Hepatocyte (in vitro differentiated cells): ENCODE data around the gene ADCY1.

Experiments
- EZH2 ChIP-seq: fragments of 200-600 bp; sonication (generic); IDR thresholded peaks from 2 replicates; pipeline ENCODE4 v1.6.1; 2016; ENCODE audit warnings: antibody characterized with exemption, mild to moderate bottlenecking, borderline replicate concordance
- EZH2phosphoT487 ChIP-seq: fragments of 200-600 bp; sonication (generic); IDR thresholded peaks from one replicate; pipeline ENCODE4 v1.6.1; 2018; ENCODE audit warnings: antibody characterized with exemption, mild to moderate bottlenecking, low read depth, moderate library complexity; ENCODE audit not compliant: unreplicated experiment, severe bottlenecking
- TF ChIP-seq, protein P1 (sequence below): fragments of 200-600 bp; sonication (generic); IDR thresholded peaks from 2 replicates; pipeline ENCODE4 v1.5.1; 2016; ENCODE audit warnings: antibody characterized with exemption, mild to moderate bottlenecking; ENCODE audit not compliant: poor library complexity

DNA sequence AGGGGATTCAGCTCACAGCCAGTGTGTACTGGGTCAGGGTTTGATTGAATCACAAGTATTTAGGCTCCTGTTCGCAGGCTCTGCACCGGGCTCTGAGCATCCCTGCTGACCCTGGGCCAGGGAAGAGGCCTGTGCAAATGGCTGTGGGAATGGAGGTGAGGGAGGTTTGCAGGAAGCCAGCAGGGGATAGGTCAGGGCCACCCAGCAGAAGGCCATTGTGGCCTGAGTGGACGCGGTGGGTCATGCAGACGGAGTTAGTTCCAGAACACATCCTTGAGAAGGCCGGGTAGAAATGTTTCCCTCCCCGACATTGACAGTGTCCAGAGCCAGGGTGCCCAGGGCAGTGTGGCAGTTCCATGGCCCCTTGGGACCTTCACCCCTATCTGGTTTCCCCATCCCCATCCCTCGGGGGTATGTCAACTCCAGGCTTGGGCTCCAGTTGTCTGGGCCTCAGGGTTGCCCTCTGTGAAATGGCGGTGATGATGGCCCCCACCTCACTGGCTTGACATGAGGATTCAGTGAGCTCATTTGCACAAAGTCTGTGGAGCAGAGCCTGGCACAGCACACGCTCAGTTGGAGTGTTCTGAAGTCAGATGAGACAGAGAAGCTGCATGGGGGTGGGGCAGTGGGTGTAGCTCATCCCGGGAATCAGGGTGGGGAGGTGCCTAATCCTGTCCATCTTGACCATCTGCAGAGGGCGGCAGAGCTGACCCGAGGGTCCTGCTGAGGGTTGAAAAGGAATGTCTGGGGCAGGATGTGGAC is 107.6 kb downstream of the ADCY1 start:
- TF ChIP-seq, protein P1, sequence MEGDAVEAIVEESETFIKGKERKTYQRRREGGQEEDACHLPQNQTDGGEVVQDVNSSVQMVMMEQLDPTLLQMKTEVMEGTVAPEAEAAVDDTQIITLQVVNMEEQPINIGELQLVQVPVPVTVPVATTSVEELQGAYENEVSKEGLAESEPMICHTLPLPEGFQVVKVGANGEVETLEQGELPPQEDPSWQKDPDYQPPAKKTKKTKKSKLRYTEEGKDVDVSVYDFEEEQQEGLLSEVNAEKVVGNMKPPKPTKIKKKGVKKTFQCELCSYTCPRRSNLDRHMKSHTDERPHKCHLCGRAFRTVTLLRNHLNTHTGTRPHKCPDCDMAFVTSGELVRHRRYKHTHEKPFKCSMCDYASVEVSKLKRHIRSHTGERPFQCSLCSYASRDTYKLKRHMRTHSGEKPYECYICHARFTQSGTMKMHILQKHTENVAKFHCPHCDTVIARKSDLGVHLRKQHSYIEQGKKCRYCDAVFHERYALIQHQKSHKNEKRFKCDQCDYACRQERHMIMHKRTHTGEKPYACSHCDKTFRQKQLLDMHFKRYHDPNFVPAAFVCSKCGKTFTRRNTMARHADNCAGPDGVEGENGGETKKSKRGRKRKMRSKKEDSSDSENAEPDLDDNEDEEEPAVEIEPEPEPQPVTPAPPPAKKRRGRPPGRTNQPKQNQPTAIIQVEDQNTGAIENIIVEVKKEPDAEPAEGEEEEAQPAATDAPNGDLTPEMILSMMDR, result no peak
- TF ChIP-seq EZH2, result no peak
- no peak for TF ChIP-seq EZH2phosphoT487
